Epithelial cell of proximal tubule (primary cell): ENCODE measurements around the gene CLEC16A. TPM values are rescaled to one million over a fixed set of nuclear protein-coding genes. Genes with fewer than 3 reads are reported as not detected.

Source experiments
- DNase-seq: peaks from one replicate; pipeline ENCODE4 v3.0.0-alpha.2; 2011; ENCODE audit warnings: low read depth
- H3K4me3 ChIP-seq: 2 replicates; pipeline ENCODE4 v1.5.1; 2011; ENCODE audit warnings: low read depth, mild to moderate bottlenecking, low read length
- CTCF ChIP-seq: conservative IDR thresholded peaks from 2 replicates; pipeline ENCODE4 v1.5.1; 2012; ENCODE audit warnings: low read depth, mild to moderate bottlenecking, low read length
- total RNA-seq: library from RNA; depleted of rRNA; stranded (reverse); fragments of >200 nt; gene quantifications from 2 replicates; pipeline ENCODE4 v1.2.3, GENCODE V29; 2015

CLEC16A gene
- total RNA-seq, 1 donor from 2014 or later = 15.6 TPM

GRCh38 chr16:11162586-11163268, 218.4 kb downstream of the CLEC16A start:
- no peak for DNase-seq
- no peak for TF ChIP-seq CTCF
- no peak overlapping the region for H3K4me3 ChIP-seq

- no peak for DNase-seq
- TF ChIP-seq CTCF = no peak
- H3K4me3 ChIP-seq = no peak overlapping the region
These were observed 219.4 kb downstream of the CLEC16A start for GRCh38 chr16:11163761-11164261.

GRCh38 chr16:11164482-11165270, 220.3 kb downstream of the CLEC16A start:
- no peak overlapping the region for H3K4me3 ChIP-seq
- TF ChIP-seq CTCF = no peak
- DNase-seq = no peak

GRCh38 chr16:11165349-11165748, 221.0 kb downstream of the CLEC16A start:
- no peak for DNase-seq
- H3K4me3 ChIP-seq = no peak overlapping the region

GRCh38 chr16:11165894-11166665, 221.7 kb downstream of the CLEC16A start:
- H3K4me3 ChIP-seq = no peak overlapping the region
- TF ChIP-seq CTCF = no peak
- no peak for DNase-seq

More at GRCh38 chr16:11165349-11165748, 221.0 kb downstream of the CLEC16A start:
- TF ChIP-seq CTCF = no peak

- TF ChIP-seq CTCF = no peak
- no peak overlapping the region for H3K4me3 ChIP-seq
- no peak for DNase-seq
These were observed 223.2 kb downstream of the CLEC16A start for GRCh38 chr16:11167581-11167980.
